K562 (cell line): Measurements from ENCODE around the gene UNC5B. TPM values are rescaled to one million over a fixed set of nuclear protein-coding genes. Genes with fewer than 3 reads are reported as not detected.

Experiments
- CBX1 ChIP-seq: sonication (generic); IDR thresholded peaks from 2 replicates; pipeline ENCODE4 v1.6.1; 2016; ENCODE audit warnings: antibody characterized with exemption, low read depth, mild to moderate bottlenecking
- CCAR2 ChIP-seq: fragments of 200-400 bp; formaldehyde crosslinking; IDR thresholded peaks from 2 replicates; pipeline ENCODE4 v1.6.1; 2017; ENCODE audit warnings: mild to moderate bottlenecking, low read depth, low read length
- EGR1 ChIP-seq: fragments of 450-650 bp; conservative IDR thresholded peaks from 2 replicates; pipeline ENCODE4 v1.6.1; 2017; ENCODE audit warnings: mild to moderate bottlenecking
- ELK1 ChIP-seq: sonication (generic); formaldehyde crosslinking; IDR thresholded peaks from 2 replicates; pipeline ENCODE4 v1.8.1; 2022; ENCODE audit warnings: missing genetic modification reagents
- FOXJ2 ChIP-seq: fragments of 200-800 bp; sonication (Bioruptor generic); IDR thresholded peaks from 2 replicates; pipeline ENCODE4 v1.6.1; 2016; ENCODE audit warnings: missing genetic modification characterization, missing compliant biosample characterization
- HDGF ChIP-seq: fragments of 450-650 bp; IDR thresholded peaks from 2 replicates; pipeline ENCODE4 v1.6.1; 2016
- IRF2 ChIP-seq: sonication (generic); formaldehyde crosslinking; IDR thresholded peaks from 2 replicates; pipeline ENCODE4 v1.8.1; 2022; ENCODE audit warnings: mild to moderate bottlenecking, missing genetic modification reagents
- KAT8 ChIP-seq: fragments of 450-650 bp; IDR thresholded peaks from 2 replicates; pipeline ENCODE4 v1.6.1; 2016; ENCODE audit warnings: low read depth, mild to moderate bottlenecking
- MAFF ChIP-seq: IDR thresholded peaks from 2 replicates; pipeline ENCODE4 v1.6.1; 2012; ENCODE audit warnings: low read length, improper control_type of control experiment
- MLLT1 ChIP-seq, 2 experiments: fragments of 450-650 bp; IDR thresholded peaks; 2 replicates each; pipeline ENCODE4 v1.6.1; 2016
- NR3C1 ChIP-seq: sonication (generic); formaldehyde crosslinking; IDR thresholded peaks from 2 replicates; pipeline ENCODE4 v1.8.1; 2022; ENCODE audit warnings: missing genetic modification reagents
- PTBP1 ChIP-seq: fragments of 200-400 bp; formaldehyde crosslinking; IDR thresholded peaks from 2 replicates; pipeline ENCODE4 v1.6.1; 2017; ENCODE audit warnings: low read depth, low read length
- SMARCB1 ChIP-seq: IDR thresholded peaks from 2 replicates; pipeline ENCODE4 v1.6.1; 2011; ENCODE audit warnings: improper control_type of control experiment, low read depth; ENCODE audit not compliant: insufficient read length
- SP2 ChIP-seq: IDR thresholded peaks from 2 replicates; pipeline ENCODE4 v1.6.1; 2011; ENCODE audit warnings: mild to moderate bottlenecking, low read depth, low read length, moderate library complexity; ENCODE audit not compliant: poor library complexity, severe bottlenecking; ENCODE audit errors: extremely low read depth
- ZC3H11A ChIP-seq: IDR thresholded peaks from 2 replicates; pipeline ENCODE4 v1.6.1; 2012; ENCODE audit warnings: low read depth, low read length, improper control_type of control experiment
- ZFP1 ChIP-seq: fragments of 450-650 bp; formaldehyde crosslinking; IDR thresholded peaks from 2 replicates; pipeline ENCODE4 v1.4.0; 2020; ENCODE audit warnings: mild to moderate bottlenecking, mixed read lengths
- ZFP91 ChIP-seq: sonication (generic); formaldehyde crosslinking; IDR thresholded peaks from 2 replicates; pipeline ENCODE4 v1.8.0; 2022; ENCODE audit warnings: mild to moderate bottlenecking, missing genetic modification reagents
- ZNF398 ChIP-seq: fragments of 250-450 bp; sonication (Bioruptor Pico); IDR thresholded peaks from 2 replicates; pipeline ENCODE4 v1.8.0; 2021; ENCODE audit warnings: moderate library complexity, mild to moderate bottlenecking, inconsistent platforms
- ZNF41 ChIP-seq: fragments of 250-450 bp; sonication (Bioruptor Pico); conservative IDR thresholded peaks from 2 replicates; pipeline ENCODE4 v1.4.0; 2020; ENCODE audit warnings: mild to moderate bottlenecking
- ZNF561 ChIP-seq: fragments of 450-650 bp; formaldehyde crosslinking; conservative IDR thresholded peaks from 2 replicates; pipeline ENCODE4 v1.4.0; 2020; ENCODE audit warnings: mild to moderate bottlenecking, moderate library complexity
- ZNF77 ChIP-seq: fragments of 250-450 bp; sonication (Bioruptor Pico); IDR thresholded peaks from 2 replicates; pipeline ENCODE4 v1.5.0; 2020
- ZNF780A ChIP-seq: fragments of 250-450 bp; sonication (Bioruptor Pico); IDR thresholded peaks from 2 replicates; pipeline ENCODE4 v1.5.0; 2021; ENCODE audit warnings: mild to moderate bottlenecking
- ZZZ3 ChIP-seq: fragments of 450-650 bp; IDR thresholded peaks from 2 replicates; pipeline ENCODE4 v1.6.1; 2016; ENCODE audit warnings: antibody characterized with exemption, mild to moderate bottlenecking, moderate library complexity
- polyA plus RNA-seq, 8 experiments: library from polyadenylated mRNA; depleted of rRNA in 4 of 8; stranded (reverse) in 5 of 8; unstranded in 3 of 8; fragments of >200 nt; fragmentation: Nextera tagmentation in 2 of 8; fragmentation: Illumina TruSeq in 1 of 8; extraction: Ambion mirVana in 2 of 8; extraction: Trizol in 1 of 8; gene quantifications; 2 replicates each; pipeline versions ENCODE4 v1.2.1 to v1.2.3, GENCODE V29; 2011 to 2014; ENCODE audit warnings: inconsistent platforms in 1 of 8, missing spikeins in 1 of 8
- total RNA-seq, 7 experiments: library from RNA; depleted of rRNA in 6 of 7; stranded (reverse); fragments of >200 nt in 6 of 7; fragmentation: Illumina TruSeq in 2 of 7; extraction: Trizol in 2 of 7; gene quantifications; 2 replicates each; pipeline versions ENCODE4 v1.2.1 to v1.2.3, GENCODE V29; 2011 to 2021; ENCODE audit warnings: low replicate concordance in 1 of 7

The UNC5B gene
- total and polyA plus RNA-seq, 9 of the 15 experiments (the other 6 are each of a cell fraction or from before 2014, with no cell fraction given), result 0.10 to 8.4 (median 2.1) TPM

DNA sequence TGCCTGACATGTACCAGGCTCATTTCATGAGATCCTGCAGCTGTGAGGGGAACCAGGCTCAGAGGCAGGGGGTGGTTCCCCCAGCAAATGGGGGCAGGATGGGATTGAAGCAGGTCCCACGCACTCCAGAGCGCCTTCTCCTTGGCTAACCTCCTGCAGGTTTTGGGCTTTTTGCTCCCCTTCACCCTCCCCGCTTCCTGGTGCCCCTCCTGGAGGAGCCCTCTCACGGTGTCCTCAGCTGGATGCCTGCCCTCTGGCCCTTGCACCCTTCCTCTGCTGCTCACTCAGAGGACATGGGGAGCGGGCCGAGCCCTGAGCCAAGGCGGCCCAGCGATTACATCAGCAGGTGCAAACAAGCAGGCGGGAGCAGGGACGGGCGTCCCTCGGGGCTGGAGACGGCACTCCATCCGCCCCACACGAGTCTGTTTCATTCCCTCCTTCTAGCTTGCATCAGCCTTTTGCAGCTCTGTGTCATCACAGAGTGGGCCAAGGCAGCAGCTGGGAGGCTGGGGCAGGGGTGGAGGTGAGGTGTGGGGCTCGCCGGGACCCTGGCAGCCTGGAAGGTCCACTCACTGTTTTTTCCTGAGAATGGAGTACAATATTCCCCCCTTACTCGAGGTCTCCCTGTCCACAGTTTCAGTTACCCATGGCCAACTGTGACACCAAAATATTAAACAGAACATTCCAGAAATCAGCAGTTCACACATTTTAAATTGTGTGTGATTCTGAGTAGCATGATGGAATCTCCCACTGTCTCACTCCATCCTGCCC lies 54.0 kb downstream of the UNC5B start (continued):
- TF ChIP-seq MAFF (no peak), ZC3H11A (no peak), CBX1 (peak; percentile 84), ZNF780A (CRISPR knock-in tag) (no peak), MLLT1 (IDR thresholded peaks at IDR 0.05) (no peak), SMARCB1 (no peak), FOXJ2 (no peak; the same call in 1 of the 2 replicates), ZFP91 (no peak), KAT8 (no peak), SP2 (no peak), ZNF77 (CRISPR knock-in tag) (no peak), NR3C1 (CRISPR knock-in tag) (no peak), ZZZ3 (no peak), ZNF41 (peak; percentile 62; the same call in 1 of the 2 replicates), PTBP1 (no peak), ZNF398 (CRISPR knock-in tag) (0 out of 2 replicates have a peak, but pooled peaks have one; percentile 55), ELK1 (CRISPR knock-in tag) (no peak), HDGF (0 out of 2 replicates have a peak, but pooled peaks have one; percentile 55), EGR1 (no peak), ZNF561 (CRISPR knock-in tag) (no peak; the same call in 1 of the 2 replicates), ZFP1 (CRISPR knock-in tag) (no peak), IRF2 (CRISPR knock-in tag) (no peak), CCAR2 (no peak)
